Measurements from ENCODE around the gene ACP1. TPM values are rescaled to one million over a fixed set of nuclear protein-coding genes. Genes with fewer than 3 reads are reported as not detected.
A peak's percentile ranks its signal among the peaks of the same experiment; 100 is the strongest.

Gene ACP1
- total and polyA plus RNA-seq, 10 of the 15 experiments (the other 5 are each of a cell fraction or from before 2014, with no cell fraction given) = 120 to 468 (median 175) TPM

GRCh38 chr2:264493-265468 is at the start of gene ACP1 (continued):
- TF ChIP-seq EP300 (IDR thresholded peaks at IDR 0.05; ENCODE audit: borderline replicate concordance in 1 of 2, control insufficient read depth in 1 of 2, low read depth in 2 of 2, low read length in 2 of 2) = no peak
- 0 out of 2 replicates have a peak, but pooled peaks have one; percentile 8 for TF ChIP-seq IRF4 (IDR thresholded peaks at IDR 0.05; ENCODE audit: low read depth, low read length)
- no peak for TF ChIP-seq EED (IDR thresholded peaks at IDR 0.05; ENCODE audit: low read depth)
- TF ChIP-seq CREB1 (IDR thresholded peaks at IDR 0.05; ENCODE audit: low read depth) = peak; percentile 69; the same call in 1 of the 2 replicates
- TF ChIP-seq RB1 (IDR thresholded peaks at IDR 0.05; ENCODE audit: borderline replicate concordance) = peak; percentile 93; the same call in 1 of the 2 replicates
- peak; percentile 56; the same call in 1 of the 2 replicates for TF ChIP-seq CHD2 (IDR thresholded peaks at IDR 0.05; ENCODE audit: borderline replicate concordance, low read depth, low read length)
- peak; percentile 100 for TF ChIP-seq IKZF1 (conservative IDR thresholded peaks at IDR 0.05)
- no peak for TF ChIP-seq BCL11A (IDR thresholded peaks at IDR 0.05; ENCODE audit: low read depth, low read length)
- TF ChIP-seq, protein P1, sequence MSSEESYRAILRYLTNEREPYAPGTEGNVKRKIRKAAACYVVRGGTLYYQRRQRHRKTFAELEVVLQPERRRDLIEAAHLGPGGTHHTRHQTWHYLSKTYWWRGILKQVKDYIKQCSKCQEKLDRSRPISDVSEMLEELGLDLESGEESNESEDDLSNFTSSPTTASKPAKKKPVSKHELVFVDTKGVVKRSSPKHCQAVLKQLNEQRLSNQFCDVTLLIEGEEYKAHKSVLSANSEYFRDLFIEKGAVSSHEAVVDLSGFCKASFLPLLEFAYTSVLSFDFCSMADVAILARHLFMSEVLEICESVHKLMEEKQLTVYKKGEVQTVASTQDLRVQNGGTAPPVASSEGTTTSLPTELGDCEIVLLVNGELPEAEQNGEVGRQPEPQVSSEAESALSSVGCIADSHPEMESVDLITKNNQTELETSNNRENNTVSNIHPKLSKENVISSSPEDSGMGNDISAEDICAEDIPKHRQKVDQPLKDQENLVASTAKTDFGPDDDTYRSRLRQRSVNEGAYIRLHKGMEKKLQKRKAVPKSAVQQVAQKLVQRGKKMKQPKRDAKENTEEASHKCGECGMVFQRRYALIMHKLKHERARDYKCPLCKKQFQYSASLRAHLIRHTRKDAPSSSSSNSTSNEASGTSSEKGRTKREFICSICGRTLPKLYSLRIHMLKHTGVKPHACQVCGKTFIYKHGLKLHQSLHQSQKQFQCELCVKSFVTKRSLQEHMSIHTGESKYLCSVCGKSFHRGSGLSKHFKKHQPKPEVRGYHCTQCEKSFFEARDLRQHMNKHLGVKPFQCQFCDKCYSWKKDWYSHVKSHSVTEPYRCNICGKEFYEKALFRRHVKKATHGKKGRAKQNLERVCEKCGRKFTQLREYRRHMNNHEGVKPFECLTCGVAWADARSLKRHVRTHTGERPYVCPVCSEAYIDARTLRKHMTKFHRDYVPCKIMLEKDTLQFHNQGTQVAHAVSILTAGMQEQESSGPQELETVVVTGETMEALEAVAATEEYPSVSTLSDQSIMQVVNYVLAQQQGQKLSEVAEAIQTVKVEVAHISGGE (CRISPR knock-in tag; IDR thresholded peaks at IDR 0.05) = no peak
- TF ChIP-seq RAD51 (IDR thresholded peaks at IDR 0.05) = no peak
- no peak for TF ChIP-seq MEF2A (IDR thresholded peaks at IDR 0.05; ENCODE audit: insufficient read depth, low read depth, low read length)
- TF ChIP-seq ZNF592 (IDR thresholded peaks at IDR 0.05) = 0 out of 2 replicates have a peak, but pooled peaks have one; percentile 46
- no peak for TF ChIP-seq ZNF274 (IDR thresholded peaks at IDR 0.05; ENCODE audit: insufficient read depth, insufficient read length)
- TF ChIP-seq HSF1 (IDR thresholded peaks at IDR 0.05; ENCODE audit: low read depth, low read length) = no peak
- TF ChIP-seq NFYA (IDR thresholded peaks at IDR 0.05; ENCODE audit: borderline replicate concordance, low read depth, low read length) = no peak
- TF ChIP-seq, protein P2, sequence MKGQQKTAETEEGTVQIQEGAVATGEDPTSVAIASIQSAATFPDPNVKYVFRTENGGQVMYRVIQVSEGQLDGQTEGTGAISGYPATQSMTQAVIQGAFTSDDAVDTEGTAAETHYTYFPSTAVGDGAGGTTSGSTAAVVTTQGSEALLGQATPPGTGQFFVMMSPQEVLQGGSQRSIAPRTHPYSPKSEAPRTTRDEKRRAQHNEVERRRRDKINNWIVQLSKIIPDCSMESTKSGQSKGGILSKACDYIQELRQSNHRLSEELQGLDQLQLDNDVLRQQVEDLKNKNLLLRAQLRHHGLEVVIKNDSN (IDR thresholded peaks at IDR 0.05; ENCODE audit: borderline replicate concordance, extremely low read length, insufficient read depth, low read depth, low read length) = no peak
- TF ChIP-seq STAT1 (conservative IDR thresholded peaks at IDR 0.05) = no peak
